NCI-H128 (cell line): ENCODE results near the gene CDH22.

Source experiments
- DNase-seq: peaks from one replicate; lab custom pipeline; 2025; ENCODE audit not compliant: unreplicated experiment; lab: John Stamatoyannopoulos, UW

Gene CDH22

DNA sequence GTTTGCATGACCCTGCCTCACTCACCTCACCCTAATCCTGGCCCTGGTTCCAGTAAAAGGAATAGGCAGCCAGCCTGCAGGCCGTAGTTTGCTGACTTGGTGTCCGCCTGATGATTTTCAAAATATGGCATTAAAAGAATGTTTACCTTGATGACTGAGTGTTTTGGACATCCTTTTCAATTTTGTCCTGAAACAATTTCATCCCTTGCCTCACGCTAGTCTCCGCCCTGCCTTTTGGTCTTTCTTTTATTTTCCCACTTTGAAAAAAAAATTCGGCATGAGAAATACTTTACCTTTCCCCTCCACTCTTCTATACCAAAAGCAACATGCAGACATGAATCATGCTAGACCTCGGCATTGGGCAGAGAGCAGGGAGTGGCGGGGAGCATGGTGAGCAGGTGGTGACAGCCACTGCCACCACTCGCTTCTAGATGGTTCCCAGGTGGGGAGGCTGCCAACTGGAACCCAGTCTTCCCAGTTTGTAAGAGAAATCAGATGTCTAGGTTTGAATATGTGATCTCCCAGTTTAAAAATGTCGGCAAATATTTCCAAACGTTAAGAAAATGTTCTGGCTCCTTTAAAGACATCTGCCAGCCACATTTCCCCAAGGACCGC, 180.8 kb downstream of the CDH22 start:
- DNase-seq: no peak

DNA sequence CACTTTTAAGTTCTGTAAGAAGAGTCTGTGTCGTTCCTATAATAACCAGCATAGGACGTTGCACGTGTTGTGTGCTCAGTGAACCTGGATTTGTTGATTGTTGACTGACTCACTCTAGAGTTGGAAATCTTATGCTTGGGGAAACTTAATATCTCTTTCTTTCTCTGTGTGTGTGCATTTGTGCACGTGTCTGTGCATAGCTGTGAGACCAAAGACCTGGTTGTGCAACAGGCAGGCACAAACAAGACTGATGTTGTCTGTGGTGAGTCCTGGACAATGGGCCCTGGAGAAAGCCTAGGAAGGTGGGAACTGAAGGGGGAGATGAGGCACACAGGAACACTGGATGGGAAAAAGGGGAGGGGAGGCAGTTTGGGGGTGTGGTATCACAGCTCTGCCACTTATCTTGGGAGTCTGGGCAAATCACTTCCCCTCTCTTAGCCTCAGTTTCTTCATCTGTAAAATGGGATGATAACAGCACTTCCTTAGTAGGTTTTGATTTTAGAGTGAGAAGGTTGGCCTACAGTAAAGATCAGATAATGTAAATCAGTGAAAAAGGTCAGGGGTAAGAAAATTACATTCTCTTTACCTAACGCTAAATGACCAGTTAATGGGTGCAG, 181.8 kb downstream of the CDH22 start:
- DNase-seq: no peak
